WERI-Rb-1 (cell line): Measurements from ENCODE around the gene COL8A1.

Source experiments
- DNase-seq: peaks from one replicate; pipeline ENCODE4 v3.0.0-alpha.2; 2020
- H3K27ac ChIP-seq: fragments of 250-450 bp; sonication (Bioruptor Pico); 2 replicates; pipeline ENCODE4 v1.5.1; 2020; ENCODE audit warnings: mild to moderate bottlenecking, moderate library complexity
- H3K27me3 ChIP-seq: fragments of 250-450 bp; sonication (Bioruptor Pico); 2 replicates; pipeline ENCODE4 v1.5.1; 2021; ENCODE audit warnings: mild to moderate bottlenecking, low read depth, moderate library complexity; ENCODE audit not compliant: insufficient read depth, severe bottlenecking
- H3K36me3 ChIP-seq: fragments of 250-450 bp; sonication (Bioruptor Pico); 2 replicates; pipeline ENCODE4 v1.5.1; 2020; ENCODE audit warnings: mild to moderate bottlenecking, moderate library complexity
- H3K4me3 ChIP-seq: 2 replicates; pipeline ENCODE4 v1.5.1; 2011; ENCODE audit warnings: low read depth, mild to moderate bottlenecking, control low read depth, low read length
- H3K9me3 ChIP-seq: fragments of 250-450 bp; sonication (Bioruptor Pico); 2 replicates; pipeline ENCODE4 v1.5.1; 2021; ENCODE audit warnings: mild to moderate bottlenecking, moderate library complexity; ENCODE audit not compliant: severe bottlenecking
- CTCF ChIP-seq: IDR thresholded peaks from 2 replicates; pipeline ENCODE4 v1.5.1; 2011; ENCODE audit warnings: low read depth, mild to moderate bottlenecking, control low read depth, inconsistent platforms, low read length

The COL8A1 gene

GRCh38 chr3:99799422-99799821 is 161.0 kb downstream of the COL8A1 start:
- Histone ChIP-seq H3K27ac (no peak overlapping the region), H3K36me3 (no peaks in the 10 kb centered on the region), H3K4me3 (no peak overlapping the region), H3K27me3 (no peaks in the 10 kb centered on the region), H3K9me3 (no peaks in the 10 kb centered on the region)
- TF ChIP-seq CTCF: no peak
- DNase-seq: no peak

- H3K4me3 ChIP-seq: no peak overlapping the region
- TF ChIP-seq CTCF: no peak
- H3K27ac ChIP-seq: no peak overlapping the region
- no peak for DNase-seq
- no peaks in the 10 kb centered on the region for H3K36me3 ChIP-seq
- H3K27me3 ChIP-seq: no peaks in the 10 kb centered on the region
- peaks cover 10% of the 10 kb centered on the region for H3K9me3 ChIP-seq
Measured at GRCh38 chr3:99803297-99803696, 164.9 kb downstream of the COL8A1 start.

GRCh38 chr3:99805160-99805559 is 166.8 kb downstream of the COL8A1 start:
- no peaks in the 10 kb centered on the region for H3K36me3 ChIP-seq
- no peaks in the 10 kb centered on the region for H3K27me3 ChIP-seq
- no peak for DNase-seq
- no peak overlapping the region for H3K4me3 ChIP-seq
- H3K9me3 ChIP-seq: peaks cover 10% of the 10 kb centered on the region
- no peak overlapping the region for H3K27ac ChIP-seq
- TF ChIP-seq CTCF: no peak

GRCh38 chr3:99808163-99808794 is 169.9 kb downstream of the COL8A1 start:
- Histone ChIP-seq H3K36me3 (no peaks in the 10 kb centered on the region), H3K27ac (no peak overlapping the region), H3K27me3 (no peaks in the 10 kb centered on the region), H3K9me3 (peaks cover 10% of the 10 kb centered on the region), H3K4me3 (no peak overlapping the region)
- peak; percentile 82 for TF ChIP-seq CTCF
- DNase-seq: peak; percentile 70

- DNase-seq: no peak
- Histone ChIP-seq H3K36me3 (no peaks in the 10 kb centered on the region; the same call in 1 of the 2 replicates), H3K4me3 (no peak overlapping the region), H3K27ac (no peak overlapping the region), H3K9me3 (peaks cover 10% of the 10 kb centered on the region), H3K27me3 (no peaks in the 10 kb centered on the region)
- TF ChIP-seq CTCF: no peak
Measured at GRCh38 chr3:99809565-99809964, 171.2 kb downstream of the COL8A1 start.

- TF ChIP-seq CTCF: no peak
- Histone ChIP-seq H3K9me3 (peaks cover 3% of the 10 kb centered on the region), H3K27ac (no peak overlapping the region), H3K27me3 (no peaks in the 10 kb centered on the region), H3K4me3 (no peak overlapping the region), H3K36me3 (no peaks in the 10 kb centered on the region; the same call in 1 of the 2 replicates)
- DNase-seq: no peak
Measured at GRCh38 chr3:99810403-99810802, 172.0 kb downstream of the COL8A1 start.
